ENCODE results near the gene IRAK3.

IRAK3 gene

GRCh38 chr12:66252771-66253170, 63.8 kb downstream of the IRAK3 start:
- no peak for DNase-seq (ENCODE audit: extremely low read depth in 1 of 2, low read depth in 1 of 2)

GRCh38 chr12:66255737-66256136, 66.7 kb downstream of the IRAK3 start:
- no peak for DNase-seq (ENCODE audit: extremely low read depth in 1 of 2, low read depth in 1 of 2)

GRCh38 chr12:66258011-66258410, 69.0 kb downstream of the IRAK3 start:
- DNase-seq (ENCODE audit: extremely low read depth in 1 of 2, low read depth in 1 of 2), result no peak

- no peak for DNase-seq (ENCODE audit: extremely low read depth in 1 of 2, low read depth in 1 of 2)
These were observed 73.7 kb downstream of the IRAK3 start for GRCh38 chr12:66262737-66263136.

GRCh38 chr12:66268562-66268961, 79.5 kb downstream of the IRAK3 start:
- DNase-seq (ENCODE audit: extremely low read depth in 1 of 2, low read depth in 1 of 2), result no peak

- DNase-seq (ENCODE audit: extremely low read depth in 1 of 2, low read depth in 1 of 2), result no peak
These were observed 80.1 kb downstream of the IRAK3 start for GRCh38 chr12:66269142-66269541.

- no peak for DNase-seq (ENCODE audit: extremely low read depth in 1 of 2, low read depth in 1 of 2)
These were observed 80.9 kb downstream of the IRAK3 start for GRCh38 chr12:66269757-66270383.

GRCh38 chr12:66270613-66271012, 81.6 kb downstream of the IRAK3 start:
- DNase-seq (ENCODE audit: extremely low read depth in 1 of 2, low read depth in 1 of 2), result no peak

- DNase-seq (ENCODE audit: extremely low read depth in 1 of 2, low read depth in 1 of 2), result no peak
These were observed 83.6 kb downstream of the IRAK3 start for GRCh38 chr12:66272650-66273049.

GRCh38 chr12:66273147-66273546, 84.1 kb downstream of the IRAK3 start:
- no peak for DNase-seq (ENCODE audit: extremely low read depth in 1 of 2, low read depth in 1 of 2)

- DNase-seq (ENCODE audit: extremely low read depth in 1 of 2, low read depth in 1 of 2), result no peak
These were observed 86.0 kb downstream of the IRAK3 start for GRCh38 chr12:66275040-66275439.

- no peak for DNase-seq (ENCODE audit: extremely low read depth in 1 of 2, low read depth in 1 of 2)
These were observed 90.2 kb downstream of the IRAK3 start for GRCh38 chr12:66279123-66279712.

GRCh38 chr12:66280561-66280960, 91.5 kb downstream of the IRAK3 start:
- DNase-seq (ENCODE audit: extremely low read depth in 1 of 2, low read depth in 1 of 2), result no peak

GRCh38 chr12:66282244-66282643, 93.2 kb downstream of the IRAK3 start:
- DNase-seq (ENCODE audit: extremely low read depth in 1 of 2, low read depth in 1 of 2), result no peak

- DNase-seq (ENCODE audit: extremely low read depth in 1 of 2, low read depth in 1 of 2), result no peak
These were observed 98.3 kb downstream of the IRAK3 start for GRCh38 chr12:66287275-66287674.

GRCh38 chr12:66288121-66288520, 99.1 kb downstream of the IRAK3 start:
- no peak for DNase-seq (ENCODE audit: extremely low read depth in 1 of 2, low read depth in 1 of 2)

GRCh38 chr12:66289485-66289884, 100.5 kb downstream of the IRAK3 start:
- DNase-seq (ENCODE audit: extremely low read depth in 1 of 2, low read depth in 1 of 2), result no peak

- no peak for DNase-seq (ENCODE audit: extremely low read depth in 1 of 2, low read depth in 1 of 2)
These were observed 101.7 kb downstream of the IRAK3 start for GRCh38 chr12:66290716-66291200.

- DNase-seq (ENCODE audit: extremely low read depth in 1 of 2, low read depth in 1 of 2), result no peak
These were observed 107.2 kb downstream of the IRAK3 start for GRCh38 chr12:66296176-66296683.

GRCh38 chr12:66297080-66297479, 108.1 kb downstream of the IRAK3 start:
- no peak for DNase-seq (ENCODE audit: extremely low read depth in 1 of 2, low read depth in 1 of 2)

- no peak for DNase-seq (ENCODE audit: extremely low read depth in 1 of 2, low read depth in 1 of 2)
These were observed 108.9 kb downstream of the IRAK3 start for GRCh38 chr12:66297923-66298322.
